OCI-LY3 (cell line): ENCODE data around the gene APBB2.

Experiments
- EZH2phosphoT487 ChIP-seq: fragments of 200-600 bp; shearing (Covaris generic); IDR thresholded peaks from 2 replicates; pipeline ENCODE4 v1.6.1; 2018; ENCODE audit warnings: antibody characterized with exemption, mixed run types, low read depth
- TF ChIP-seq, protein P1 (sequence below): fragments of 200-600, 300-600 bp; sonication (generic); IDR thresholded peaks from 2 replicates; pipeline ENCODE4 v1.5.1; 2014; ENCODE audit warnings: antibody characterized with exemption, low read length, low read depth

DNA sequence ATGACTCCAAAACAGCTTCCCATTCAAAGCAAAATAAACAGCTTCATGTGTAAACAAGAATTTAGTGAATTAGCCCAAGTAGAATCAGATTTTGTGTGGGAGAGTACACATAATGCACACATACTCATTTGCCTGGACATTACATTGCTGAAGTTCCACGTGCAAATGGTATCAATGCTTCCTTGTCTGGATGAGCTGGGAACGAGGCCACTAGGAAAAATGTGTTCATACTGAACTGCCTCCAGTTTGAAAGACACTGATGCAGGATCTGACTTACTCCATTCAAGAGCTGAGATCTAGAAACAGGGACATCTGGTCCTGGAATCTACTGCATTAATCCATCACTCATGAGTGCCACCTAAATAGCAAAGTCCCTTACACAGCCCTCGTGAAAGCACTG is 228.0 kb downstream of the APBB2 start:
- TF ChIP-seq, protein P1, sequence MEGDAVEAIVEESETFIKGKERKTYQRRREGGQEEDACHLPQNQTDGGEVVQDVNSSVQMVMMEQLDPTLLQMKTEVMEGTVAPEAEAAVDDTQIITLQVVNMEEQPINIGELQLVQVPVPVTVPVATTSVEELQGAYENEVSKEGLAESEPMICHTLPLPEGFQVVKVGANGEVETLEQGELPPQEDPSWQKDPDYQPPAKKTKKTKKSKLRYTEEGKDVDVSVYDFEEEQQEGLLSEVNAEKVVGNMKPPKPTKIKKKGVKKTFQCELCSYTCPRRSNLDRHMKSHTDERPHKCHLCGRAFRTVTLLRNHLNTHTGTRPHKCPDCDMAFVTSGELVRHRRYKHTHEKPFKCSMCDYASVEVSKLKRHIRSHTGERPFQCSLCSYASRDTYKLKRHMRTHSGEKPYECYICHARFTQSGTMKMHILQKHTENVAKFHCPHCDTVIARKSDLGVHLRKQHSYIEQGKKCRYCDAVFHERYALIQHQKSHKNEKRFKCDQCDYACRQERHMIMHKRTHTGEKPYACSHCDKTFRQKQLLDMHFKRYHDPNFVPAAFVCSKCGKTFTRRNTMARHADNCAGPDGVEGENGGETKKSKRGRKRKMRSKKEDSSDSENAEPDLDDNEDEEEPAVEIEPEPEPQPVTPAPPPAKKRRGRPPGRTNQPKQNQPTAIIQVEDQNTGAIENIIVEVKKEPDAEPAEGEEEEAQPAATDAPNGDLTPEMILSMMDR = no peak
- TF ChIP-seq EZH2phosphoT487 = no peak
